Measurements from ENCODE around the gene TBC1D23.
A peak's percentile ranks its signal among the peaks of the same experiment; 100 is the strongest.
"Not testable (repeated sequence)": the region's sequence is repeated elsewhere in the genome, so short reads cannot be mapped to it uniquely, and the experiment has no call there.

Gene TBC1D23

GRCh38 chr3:100299016-100299415 is 38.2 kb downstream of the TBC1D23 start:
- no peak for DNase-seq (ENCODE audit: low read depth)

DNA sequence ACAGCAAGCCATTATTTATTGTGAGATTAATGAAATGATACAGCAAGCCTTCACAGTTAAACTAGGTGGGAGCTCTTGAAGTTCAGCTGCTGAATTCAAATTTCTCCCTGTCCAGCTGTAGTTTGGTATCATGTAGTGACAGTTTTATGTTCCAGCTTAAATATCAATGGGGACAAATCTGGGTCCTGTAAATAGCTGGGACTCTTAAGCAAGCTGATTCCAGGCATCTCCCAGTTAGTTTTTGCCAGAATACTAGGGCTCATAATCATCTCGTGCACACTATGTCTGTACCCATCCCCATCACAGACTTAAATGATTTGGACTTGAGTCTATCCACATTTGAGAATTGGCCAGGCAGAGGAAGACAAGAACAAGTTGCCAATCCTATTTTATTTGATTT is 45.9 kb downstream of the TBC1D23 start:
- DNase-seq (ENCODE audit: low read depth) = no peak

GRCh38 chr3:100310355-100310965 is 49.7 kb downstream of the TBC1D23 start:
- DNase-seq (ENCODE audit: low read depth) = no peak

GRCh38 chr3:100311011-100311410 is 50.2 kb downstream of the TBC1D23 start:
- no peak for DNase-seq (ENCODE audit: low read depth)

- no peak for DNase-seq (ENCODE audit: low read depth)
These were observed 55.9 kb downstream of the TBC1D23 start for GRCh38 chr3:100316641-100317069.

- DNase-seq (ENCODE audit: low read depth) = no peak
These were observed 57.1 kb downstream of the TBC1D23 start for GRCh38 chr3:100317912-100318311.

DNA sequence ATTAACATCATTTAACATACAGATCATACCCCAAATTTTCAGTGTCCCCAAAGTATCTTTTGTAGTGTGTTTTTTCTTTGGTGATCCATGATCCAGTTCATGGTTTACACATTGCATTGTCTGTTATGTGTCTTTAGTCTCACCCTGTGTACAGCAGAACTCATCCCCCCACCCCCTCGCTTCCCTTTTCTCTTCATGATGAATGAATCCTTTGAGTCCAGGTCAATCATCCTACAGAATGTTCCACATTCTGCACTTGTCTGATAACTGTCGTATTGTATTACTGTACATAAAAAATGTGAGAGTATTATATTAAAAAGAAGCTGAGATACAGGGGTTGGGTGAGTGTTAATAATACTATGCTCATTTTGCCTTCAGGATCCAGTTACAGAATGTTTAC is 59.2 kb downstream of the TBC1D23 start:
- DNase-seq (ENCODE audit: low read depth) = no peak

DNA sequence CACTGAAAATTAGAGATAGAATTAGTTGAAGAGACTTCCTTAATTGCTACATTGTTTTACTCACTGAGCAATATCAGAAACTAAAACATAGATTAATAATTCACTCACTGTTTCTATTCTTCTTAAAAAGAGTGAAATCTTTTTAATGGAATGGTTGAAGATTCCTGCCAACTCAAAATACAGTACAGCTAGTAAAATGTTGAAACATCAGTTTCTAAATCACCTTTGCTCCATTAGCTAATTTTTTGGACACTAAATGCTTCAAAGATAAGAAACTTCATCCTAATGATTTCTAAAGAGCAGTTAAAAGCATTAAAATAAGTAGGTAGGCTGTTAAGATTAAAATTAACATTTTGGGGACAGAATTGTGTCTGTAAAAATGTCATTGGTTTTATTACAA is 63.3 kb downstream of the TBC1D23 start:
- DNase-seq (ENCODE audit: low read depth) = no peak

GRCh38 chr3:100325827-100326226 is 65.0 kb downstream of the TBC1D23 start:
- no peak for DNase-seq (ENCODE audit: low read depth)

GRCh38 chr3:100327377-100327776 is 66.6 kb downstream of the TBC1D23 start:
- DNase-seq (ENCODE audit: low read depth) = not testable (repeated sequence)

GRCh38 chr3:100329800-100330489 is 69.2 kb downstream of the TBC1D23 start:
- DNase-seq (ENCODE audit: low read depth) = no peak

- DNase-seq (ENCODE audit: low read depth) = no peak
These were observed 69.9 kb downstream of the TBC1D23 start for GRCh38 chr3:100330651-100331050.

DNA sequence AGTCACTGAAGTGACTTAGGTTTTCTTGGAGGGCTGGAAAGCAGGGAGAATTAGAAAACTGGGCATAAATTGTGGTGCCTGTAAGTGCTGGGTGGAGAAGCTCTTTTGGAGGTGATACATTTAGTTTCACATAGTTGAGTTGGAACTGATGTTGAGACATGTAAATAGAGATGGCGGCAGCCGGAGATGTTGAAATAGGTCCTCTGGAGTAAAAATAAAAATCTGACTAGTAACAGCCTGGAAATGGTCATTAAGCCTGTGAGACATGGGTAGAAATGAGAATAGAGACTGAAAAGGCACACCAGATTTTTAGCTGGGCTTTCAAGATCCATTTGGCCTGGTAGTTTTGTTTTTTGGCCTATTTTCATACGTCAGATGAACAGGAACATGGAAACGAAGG is 70.9 kb downstream of the TBC1D23 start:
- DNase-seq (ENCODE audit: low read depth) = no peak

DNA sequence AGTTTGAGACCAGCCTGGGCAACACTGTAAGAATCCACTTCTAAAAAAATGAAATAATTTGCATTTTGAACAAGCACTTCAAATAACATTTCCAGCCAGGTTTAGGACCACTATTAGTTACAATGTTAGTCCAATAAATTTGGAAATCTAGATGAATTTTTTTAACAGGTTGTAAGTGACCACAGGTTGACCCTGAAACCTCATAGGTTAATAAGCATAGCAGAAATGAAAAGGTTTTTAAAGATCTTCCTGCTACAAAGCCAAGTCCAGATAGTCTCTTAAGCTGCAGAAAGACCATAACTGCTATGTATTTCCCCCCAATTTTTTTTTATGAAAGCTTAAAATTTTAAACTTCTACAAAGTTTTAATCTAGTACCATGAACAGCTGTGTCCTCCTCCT is 72.3 kb downstream of the TBC1D23 start:
- DNase-seq (ENCODE audit: low read depth) = no peak

DNA sequence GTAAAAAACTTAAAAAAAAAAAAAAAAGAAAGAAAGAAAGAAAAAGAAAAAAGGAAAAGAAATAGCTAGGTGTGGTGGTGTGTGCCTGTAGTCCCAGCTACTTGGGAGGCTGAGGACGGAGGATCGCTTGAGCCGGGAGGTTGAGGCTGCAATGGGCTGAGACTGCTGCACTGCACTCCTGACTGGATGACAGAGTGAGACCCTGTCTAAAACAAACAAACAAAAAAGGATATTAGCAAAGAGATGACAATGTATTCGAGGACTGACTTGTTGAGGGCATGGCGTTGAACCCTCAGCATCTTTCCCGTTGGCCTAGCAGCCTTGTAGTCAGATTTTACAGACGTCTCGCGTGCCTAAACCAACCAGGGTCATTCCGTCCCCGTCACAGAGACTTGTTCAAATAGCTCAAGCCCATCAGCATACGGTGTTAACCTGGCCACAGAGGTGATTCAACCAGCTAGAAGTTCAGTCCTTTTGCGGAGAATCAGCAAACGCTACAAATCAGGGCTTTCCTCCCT is 73.2 kb downstream of the TBC1D23 start:
- DNase-seq (ENCODE audit: low read depth) = no peak

GRCh38 chr3:100334488-100335351 is 73.9 kb downstream of the TBC1D23 start, which contains the start of gene NIT2:
Gene NIT2, plus strand, starts transcription at chr3:100334757. Its CDS starts 35 bp downstream, at chr3:100334792.
- DNase-seq (ENCODE audit: low read depth) = peak; percentile 49

DNA sequence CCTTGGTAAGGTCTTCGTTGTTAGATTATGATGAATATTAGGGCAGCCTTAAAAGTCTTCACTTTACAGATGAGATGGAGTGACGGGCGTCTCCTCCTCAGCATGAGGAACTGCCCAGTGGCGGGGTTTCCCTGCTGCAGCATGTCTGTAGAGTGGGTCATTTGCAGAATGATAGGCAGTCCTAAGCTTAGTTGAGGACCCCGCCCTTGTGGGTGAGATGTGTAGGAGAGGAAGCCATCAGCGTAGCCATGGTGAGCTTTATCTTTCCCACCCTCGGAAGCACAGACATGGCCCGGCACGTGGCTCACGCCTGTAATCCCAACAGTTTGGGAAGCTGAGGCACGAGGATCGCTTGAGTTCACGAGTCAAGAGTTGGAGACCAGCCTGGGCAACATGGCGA is 74.6 kb downstream of the TBC1D23 start:
- no peak for DNase-seq (ENCODE audit: low read depth)

GRCh38 chr3:100336229-100336628 is 75.4 kb downstream of the TBC1D23 start:
- not testable (repeated sequence) for DNase-seq (ENCODE audit: low read depth)

DNA sequence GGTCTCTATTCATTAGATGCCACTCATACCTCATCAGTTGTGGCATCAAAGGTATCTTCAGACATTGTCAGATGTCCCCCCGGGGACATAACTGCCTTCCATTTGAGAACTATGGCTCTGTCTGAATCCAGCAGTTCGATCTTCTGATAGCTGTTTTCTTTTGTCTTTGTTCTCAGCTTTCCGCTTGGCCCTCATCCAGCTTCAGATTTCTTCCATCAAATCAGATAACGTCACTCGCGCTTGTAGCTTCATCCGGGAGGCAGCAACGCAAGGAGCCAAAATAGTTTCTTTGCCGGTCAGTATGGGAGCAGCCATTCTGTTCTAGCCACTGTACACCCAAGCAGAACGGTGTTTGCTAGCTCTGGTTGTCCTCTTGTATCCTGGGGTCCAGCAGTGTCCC is 78.1 kb downstream of the TBC1D23 start:
- DNase-seq (ENCODE audit: low read depth) = no peak

DNA sequence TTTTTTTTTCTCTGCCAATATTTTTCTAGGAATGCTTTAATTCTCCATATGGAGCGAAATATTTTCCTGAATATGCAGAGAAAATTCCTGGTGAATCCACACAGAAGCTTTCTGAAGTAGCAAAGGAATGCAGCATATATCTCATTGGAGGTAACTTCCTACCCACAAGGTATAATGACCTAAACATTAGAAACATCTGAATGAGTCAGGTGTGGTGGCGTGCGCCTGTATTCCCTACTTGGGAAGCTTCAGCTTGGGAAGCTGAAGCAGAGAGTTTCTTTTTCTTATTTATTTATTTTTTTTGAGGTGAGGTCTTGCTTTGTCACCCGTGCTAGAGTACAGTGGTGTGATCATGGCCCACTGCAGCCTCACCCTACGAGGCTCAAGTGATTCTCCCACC is 79.0 kb downstream of the TBC1D23 start:
- DNase-seq (ENCODE audit: low read depth) = no peak

GRCh38 chr3:100340527-100340926 is 79.7 kb downstream of the TBC1D23 start:
- DNase-seq (ENCODE audit: low read depth) = no peak

GRCh38 chr3:100348727-100349126 is 87.9 kb downstream of the TBC1D23 start:
- no peak for DNase-seq (ENCODE audit: low read depth)

DNA sequence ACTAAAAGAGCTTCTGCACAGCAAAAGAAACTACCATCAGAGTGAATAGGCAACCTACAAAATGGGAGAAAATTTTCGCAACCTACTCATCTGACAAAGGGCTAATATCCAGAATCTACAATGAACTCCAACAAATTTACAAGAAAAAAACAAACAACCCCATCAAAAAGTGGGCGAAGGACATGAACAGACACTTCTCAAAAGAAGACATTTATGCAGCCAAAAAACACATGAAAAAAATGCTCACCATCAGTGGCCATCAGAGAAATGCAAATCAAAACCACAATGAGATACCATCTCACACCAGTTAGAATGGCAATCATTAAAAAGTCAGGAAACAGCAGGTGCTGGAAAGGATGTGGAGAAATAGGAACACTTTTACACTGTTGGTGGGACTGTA is 91.0 kb downstream of the TBC1D23 start:
- DNase-seq (ENCODE audit: low read depth) = not testable (repeated sequence)

Data from stimulated activated CD8-positive, alpha-beta memory T cell treated with anti-CD3 and anti-CD28 coated beads, Interleukin-7, amount 100 ng/mL, for 24 hours (primary cell).